ENCODE data around the gene GGTLC2. TPM values are rescaled to one million over a fixed set of nuclear protein-coding genes. Genes with fewer than 3 reads are reported as not detected.
"Not testable (repeated sequence)": the region's sequence is repeated elsewhere in the genome, so short reads cannot be mapped to it uniquely, and the experiment has no call there.

The GGTLC2 gene
- total RNA-seq, 2 donors from 2014 or later, result not detected

DNA sequence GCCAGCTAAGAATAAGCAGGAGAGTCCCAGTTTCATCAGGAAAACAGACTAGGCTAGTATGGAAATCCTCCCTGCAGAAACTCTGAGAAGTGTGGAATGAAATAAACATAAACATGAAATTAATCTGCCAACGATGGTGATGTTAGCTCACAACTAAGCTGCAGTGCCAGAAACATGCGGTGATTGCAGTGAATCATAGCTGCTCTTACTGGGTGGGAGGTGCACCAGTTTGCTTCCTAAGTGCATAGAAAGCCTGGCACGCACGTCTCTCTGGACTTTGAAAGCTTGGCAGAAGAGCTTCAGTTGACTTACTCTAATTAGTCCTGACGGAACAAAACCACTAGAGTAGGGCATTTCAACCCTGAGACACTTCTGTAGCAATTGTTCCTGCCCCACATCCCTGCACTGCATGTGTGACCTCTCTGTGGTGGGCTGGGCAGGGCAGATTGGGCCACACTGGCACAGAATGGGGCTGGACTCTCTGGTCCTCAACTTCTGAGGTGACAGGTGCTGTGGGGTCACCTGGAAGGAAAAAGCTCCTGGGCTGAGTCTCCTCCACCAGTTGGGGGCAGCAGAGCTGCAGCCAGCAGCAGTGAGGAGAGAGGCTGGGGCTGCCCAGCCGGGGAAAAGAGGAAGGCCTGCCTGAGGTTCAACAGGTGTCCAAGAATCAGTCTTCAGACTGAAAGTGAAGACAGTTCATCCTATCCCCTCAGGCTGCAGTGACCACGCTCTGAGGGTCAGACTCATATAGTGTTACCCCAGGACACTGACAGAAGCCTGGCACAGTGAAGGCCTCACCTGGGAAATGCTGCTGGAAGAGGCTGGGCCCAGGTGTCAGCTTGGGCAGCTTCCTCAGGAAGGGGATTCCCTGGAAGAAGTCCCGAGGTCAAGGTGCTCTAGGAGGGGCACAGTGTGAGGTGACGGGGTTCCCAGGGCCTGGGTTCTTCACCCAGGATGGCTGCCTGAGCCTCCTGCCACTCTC, 40.5 kb downstream of the GGTLC2 start:
- intact Hi-C loops (cut with DNase I), result no loop called here
- DNase-seq (ENCODE audit: low spot score), result no peak

DNA sequence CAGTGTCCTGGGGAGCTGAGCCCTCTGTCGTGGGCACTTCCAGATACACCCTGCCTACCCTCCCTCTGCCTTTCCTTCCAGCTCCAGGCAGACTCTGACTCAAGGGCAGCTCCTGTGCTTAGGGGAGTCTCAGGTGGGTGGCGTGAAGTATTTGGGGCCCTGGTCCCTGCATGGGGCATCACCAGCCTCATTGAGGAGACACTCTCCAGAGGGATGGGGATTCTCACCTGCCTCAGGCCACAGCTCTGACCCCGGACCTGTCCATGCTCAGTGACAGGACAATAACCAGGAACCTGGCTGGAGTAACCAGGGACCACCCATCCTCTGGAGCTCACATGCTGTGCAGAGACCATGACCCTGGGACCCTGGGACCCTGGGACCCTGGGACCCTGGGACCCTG, 41.2 kb downstream of the GGTLC2 start:
- intact Hi-C loops (cut with DNase I), result no loop called here
- no peak for DNase-seq (ENCODE audit: low spot score)

DNA sequence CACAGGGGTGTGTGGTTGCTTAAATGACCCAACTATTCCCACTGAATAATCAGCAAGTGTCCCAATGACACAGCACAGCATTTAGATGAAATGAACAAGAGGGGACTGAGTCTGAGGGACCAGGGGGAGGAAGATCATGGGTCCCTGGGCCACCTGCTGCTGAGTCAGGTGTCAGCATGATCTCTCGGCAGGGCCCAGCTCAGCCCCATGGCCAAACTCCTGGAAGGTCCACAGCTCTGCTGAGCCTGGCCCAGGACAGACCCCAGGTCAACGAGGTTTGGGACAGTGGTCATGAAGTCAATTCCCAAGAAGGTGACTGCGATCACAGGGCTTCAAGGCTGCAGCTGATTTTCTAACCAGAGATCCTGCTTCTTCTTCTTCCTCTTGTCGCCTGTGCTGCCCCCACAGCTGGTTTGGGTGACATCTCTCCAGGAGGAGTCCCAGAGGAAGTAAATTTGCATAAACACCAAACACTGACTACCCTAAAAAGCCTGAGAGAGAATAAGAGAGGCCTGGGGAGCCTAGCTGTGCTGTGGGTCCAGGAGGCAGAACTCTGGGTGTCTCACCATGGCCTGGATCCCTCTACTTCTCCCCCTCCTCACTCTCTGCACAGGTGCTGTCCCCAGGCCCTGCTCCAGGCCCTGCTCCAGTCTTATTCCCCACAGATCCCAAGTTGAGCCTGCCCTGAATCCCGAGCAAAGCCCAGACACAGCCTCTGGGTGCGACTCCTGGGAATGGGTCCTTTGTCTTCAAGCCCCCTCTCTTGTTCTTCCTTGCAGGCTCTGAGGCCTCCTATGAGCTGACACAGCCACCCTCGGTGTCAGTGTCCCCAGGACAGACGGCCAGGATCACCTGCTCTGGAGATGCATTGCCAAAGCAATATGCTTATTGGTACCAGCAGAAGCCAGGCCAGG, 42.0 kb downstream of the GGTLC2 start:
- DNase-seq (ENCODE audit: low spot score); intact Hi-C loops (cut with DNase I): not testable (repeated sequence)

DNA sequence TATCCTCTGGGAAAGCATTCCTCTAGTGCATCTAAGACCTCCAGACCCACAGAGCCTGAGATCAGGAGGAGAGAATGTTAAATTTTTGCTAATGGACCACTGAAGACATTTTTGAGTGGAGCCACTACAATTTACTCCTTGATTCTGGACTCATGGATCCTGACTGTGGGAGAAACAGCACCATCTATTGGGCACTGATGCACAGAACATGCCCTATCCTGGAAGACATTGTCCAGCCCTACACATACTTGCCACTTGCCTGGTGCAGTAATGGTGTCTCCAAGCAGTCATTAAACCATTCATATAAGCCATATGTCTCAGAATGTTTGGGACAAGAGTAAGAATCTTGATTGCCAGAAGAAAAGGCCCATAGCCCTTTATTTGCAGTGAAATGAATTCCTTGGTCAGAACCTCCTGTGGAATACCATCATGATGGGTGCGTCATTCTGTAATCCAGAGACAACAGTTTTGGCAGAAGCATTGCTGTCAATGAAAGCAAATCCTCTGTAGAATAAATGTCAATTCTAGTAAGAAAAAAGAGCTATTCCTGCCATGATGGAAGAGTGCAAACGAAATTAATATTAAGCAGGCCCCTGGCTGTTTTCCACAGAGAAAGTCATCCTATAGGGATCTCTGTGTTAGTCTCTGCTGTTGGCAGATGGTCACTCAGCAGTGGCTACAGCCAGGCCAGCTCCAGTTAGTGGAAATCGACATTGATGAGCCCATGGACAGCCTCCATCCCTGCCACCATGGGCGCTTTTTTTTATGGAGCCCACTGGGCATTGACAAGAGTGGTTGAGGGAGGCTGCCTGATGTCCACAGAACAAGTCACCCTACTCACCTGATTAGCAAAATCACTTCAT, 43.5 kb downstream of the GGTLC2 start:
- intact Hi-C loops (cut with DNase I), result no loop called here
- DNase-seq (ENCODE audit: low spot score), result no peak

DNA sequence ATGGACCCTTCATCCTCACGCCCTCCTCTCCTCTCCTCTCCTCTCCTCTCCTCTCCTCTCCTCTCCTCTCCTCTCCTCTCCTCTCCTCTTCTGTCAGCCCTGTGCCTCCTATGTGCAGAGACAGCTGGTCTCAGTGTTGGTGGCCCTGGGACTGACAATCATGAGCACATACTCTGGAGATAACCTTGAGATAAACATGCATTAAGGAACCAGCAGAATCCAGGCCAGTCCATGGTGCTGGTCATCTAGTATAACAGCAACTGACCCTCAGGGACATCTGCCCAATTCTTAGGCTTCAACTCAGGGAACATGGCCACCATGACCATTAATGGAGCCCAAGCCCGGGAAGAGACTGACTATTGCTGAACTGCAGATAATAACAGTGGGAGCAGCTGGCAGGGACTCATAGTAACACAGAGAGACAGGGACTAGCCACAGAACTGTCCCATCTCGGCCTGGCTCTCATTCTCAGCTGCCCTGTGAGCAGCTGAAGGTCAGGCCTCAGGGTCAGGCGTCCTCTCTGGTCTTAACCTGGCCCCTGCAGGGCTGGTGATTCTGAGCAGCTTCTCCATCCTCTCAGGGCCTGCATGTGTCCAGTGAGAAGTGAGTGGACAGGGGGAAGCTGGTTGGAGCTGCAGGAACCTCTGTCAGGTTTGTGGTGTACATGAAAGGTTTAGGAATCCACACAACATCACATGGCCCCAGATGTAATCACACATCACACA, 45.4 kb downstream of the GGTLC2 start:
- no peak for DNase-seq (ENCODE audit: low spot score)
- intact Hi-C loops (cut with DNase I), result no loop called here

DNA sequence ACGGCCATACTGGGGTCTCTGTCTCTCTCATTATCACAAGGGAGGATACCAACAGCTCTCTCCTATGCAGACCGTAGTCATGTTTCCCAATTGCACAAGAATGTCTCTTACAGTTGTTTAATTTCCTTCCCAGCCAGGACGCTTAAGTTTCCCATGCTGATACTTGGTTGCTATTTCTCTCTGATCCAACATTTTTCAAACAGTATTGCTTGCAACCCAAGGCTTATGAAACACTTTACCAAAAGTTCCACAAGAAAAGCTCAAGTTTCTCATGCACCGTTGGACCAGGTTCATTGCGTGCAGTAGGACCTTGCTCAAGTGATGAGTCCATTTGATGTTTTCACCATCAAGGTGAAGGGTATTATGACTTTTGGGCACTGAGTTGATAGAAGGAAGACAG, 46.6 kb downstream of the GGTLC2 start:
- DNase-seq (ENCODE audit: low spot score), result no peak
- intact Hi-C loops (cut with DNase I), result no loop called here

DNA sequence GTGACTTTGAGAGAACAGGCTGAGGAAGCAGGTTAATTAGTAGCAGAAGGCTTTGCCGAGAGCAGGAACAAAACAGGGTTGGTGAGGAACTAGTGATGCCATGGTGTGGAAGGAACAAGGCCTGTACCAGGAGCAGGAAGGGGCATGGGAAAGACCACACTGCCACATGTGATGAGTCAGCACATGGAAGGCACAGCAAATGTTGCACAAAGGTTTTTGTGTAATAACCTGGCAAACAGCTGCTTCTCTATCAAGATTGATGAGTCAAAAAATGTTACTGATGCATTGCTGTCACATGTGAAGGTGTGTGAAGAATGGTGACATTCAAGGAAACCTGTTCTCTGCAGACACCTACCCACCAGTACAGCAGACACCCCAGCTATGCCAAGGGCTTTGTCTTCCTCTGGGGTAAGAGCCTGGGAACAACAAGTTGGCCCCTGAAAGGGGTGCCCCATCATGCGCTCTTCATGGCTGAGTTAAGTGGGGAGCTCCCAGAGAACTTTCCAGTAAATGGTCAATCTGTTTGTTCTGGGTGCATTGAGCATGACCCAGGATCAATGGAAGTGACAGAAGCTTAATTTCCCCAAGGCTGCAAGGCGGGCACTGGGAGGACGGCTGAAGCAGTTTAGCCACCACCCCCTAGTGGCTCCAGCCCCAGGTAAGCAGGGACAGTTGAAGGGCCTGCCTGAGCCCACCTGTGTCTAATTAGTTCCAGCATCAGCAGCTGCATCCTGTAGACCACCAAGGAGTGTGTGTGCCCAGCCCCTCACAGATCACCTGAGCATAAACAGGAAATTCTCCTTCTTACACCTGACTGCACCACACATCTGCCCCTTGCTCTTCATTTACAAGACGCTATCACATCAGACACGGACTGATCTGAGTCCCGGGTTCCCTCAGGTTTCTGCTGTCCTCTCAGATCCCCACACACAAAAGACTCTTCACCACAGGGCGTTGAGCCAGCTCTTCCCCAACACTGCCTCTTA, 47.6 kb downstream of the GGTLC2 start:
- no peak for DNase-seq (ENCODE audit: low spot score)
- intact Hi-C loops (cut with DNase I), result no loop called here

DNA sequence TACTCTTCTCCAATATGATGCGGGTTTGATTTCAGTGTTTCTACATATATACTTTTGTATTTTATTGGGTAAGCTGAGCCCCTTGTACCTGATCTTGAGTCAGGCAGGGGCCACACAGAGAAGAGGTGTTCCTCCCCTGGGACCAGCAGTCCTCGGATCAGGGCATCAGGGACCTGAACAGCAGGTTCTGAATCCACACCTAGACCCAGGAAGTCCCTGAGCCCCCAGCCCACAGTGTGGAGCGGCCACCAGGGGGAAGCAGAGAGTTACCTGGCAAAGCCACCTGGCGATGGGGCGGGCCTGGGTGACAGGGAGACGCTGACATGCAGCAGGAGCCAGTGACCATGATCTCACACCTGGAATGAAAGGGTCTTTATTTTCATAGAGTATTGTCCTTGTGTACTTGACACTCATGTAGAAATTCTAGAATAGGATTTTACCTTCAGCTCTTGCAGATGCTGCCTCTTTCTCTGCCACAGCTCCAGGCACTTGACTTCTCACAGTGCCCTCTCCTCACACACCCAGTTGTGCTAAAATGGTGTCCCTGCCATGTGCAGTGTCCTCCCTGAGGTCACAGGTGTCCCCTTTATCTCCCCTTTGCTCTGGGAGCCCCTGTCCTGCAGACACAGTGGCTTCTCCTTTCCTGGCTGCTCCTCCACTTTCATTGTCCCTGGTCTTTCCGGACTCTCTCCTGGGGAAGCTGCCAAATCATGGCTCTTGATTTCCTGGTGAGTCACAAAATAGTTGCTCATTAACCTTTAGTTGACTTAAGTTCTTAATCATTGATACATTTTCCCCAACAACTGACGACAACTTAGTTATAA, 48.5 kb downstream of the GGTLC2 start:
- no peak for DNase-seq (ENCODE audit: low spot score)

DNA sequence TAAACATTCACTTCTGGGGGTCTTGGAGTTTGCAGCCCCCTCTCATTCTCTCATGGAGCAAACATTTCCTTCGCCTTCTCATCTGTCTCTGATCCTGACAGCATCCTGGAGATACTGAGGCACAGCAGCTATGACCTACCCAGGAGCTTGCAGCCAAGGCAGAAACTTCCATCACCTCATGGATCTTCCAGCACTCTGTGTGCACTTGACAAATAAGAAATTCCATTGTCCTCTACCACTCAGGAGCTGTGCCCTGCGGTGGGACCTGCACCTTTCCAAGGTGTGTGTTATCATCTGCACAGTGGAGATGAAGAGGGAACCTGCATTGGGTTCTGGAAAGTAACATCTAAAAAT, 49.1 kb downstream of the GGTLC2 start:
- DNase-seq (ENCODE audit: low spot score), result no peak
- intact Hi-C loops (cut with DNase I), result no loop called here

More for the DNA sequence above, 48.5 kb downstream of the GGTLC2 start:
- intact Hi-C loops (cut with DNase I), result no loop called here

DNA sequence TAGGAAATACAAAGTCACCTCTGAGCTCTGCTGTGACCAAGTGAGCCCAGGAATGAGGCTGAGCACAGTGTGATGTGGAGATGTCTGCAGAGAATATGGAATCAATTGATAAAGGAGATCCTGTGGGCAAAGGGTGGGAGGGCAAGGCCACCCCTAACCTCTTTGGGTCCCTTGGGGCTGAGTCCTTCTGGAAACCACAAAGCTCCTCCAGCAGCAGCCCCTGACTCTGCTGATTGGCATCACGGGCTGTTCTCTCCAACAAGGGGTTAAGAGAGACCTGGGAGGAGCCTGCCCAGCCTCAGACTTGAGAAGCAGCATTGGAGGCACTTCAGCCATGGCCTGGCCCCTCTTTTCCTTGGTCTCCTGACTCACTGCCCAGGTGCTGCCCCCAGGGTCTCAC, 49.7 kb downstream of the GGTLC2 start:
- no peak for DNase-seq (ENCODE audit: low spot score)
- intact Hi-C loops (cut with DNase I), result no loop called here

DNA sequence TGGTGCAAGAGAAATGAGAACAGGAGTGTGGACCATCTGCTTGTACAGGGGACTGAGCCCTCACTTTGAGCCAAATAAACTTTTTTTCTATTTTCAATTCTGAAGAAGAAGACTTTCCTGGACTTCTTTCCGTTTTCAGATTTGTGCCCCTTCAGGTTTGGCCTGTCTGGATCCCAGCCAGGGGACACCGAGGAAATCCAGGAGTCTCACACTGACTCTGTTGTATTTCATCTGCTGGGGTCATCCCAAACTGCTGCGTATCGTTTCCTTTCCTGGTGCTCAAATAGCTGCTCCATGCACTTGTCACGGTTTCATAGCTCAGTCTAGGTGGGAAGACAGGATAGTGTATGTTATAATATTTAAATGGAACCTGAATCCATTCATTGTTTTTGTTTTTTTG, 51.7 kb downstream of the GGTLC2 start:
- intact Hi-C loops (cut with DNase I), result loop anchor here in 1 of 2 donors (5.0 kb wide), 1 partner anchor 316 kb away; no protein-coding TSS in a partner anchor
- no peak for DNase-seq (ENCODE audit: low spot score)

Other genes with a start within 250 kb of the GGTLC2 start
- under 1 TPM; 0.46 to 0.81 TPM for gene ZNF280B, start 135.9 kb upstream of the GGTLC2 start, total RNA-seq
- gene ZNF280A, start 124.3 kb upstream of the GGTLC2 start, total RNA-seq, result not detected
- gene PRAME, start 85.3 kb upstream of the GGTLC2 start, total RNA-seq, result not detected
- gene IGLL5, start 243.2 kb downstream of the GGTLC2 start, total RNA-seq, result 1 to 10 TPM in 1 of 2 donors, under 1 TPM in 1; 0.52 to 1.1 TPM